Testis (tissue), 3 donors: ENCODE measurements around the gene TCF4. TPM values are rescaled to one million over a fixed set of nuclear protein-coding genes. Genes with fewer than 3 reads are reported as not detected.

ENCODE experiments used
- DNase-seq: peaks from one replicate; pipeline ENCODE4 v3.0.0-alpha.2; 2019
- H3K27ac ChIP-seq, 2 donors: fragments of 200-600 bp; sonication (generic); one replicate each; pipeline ENCODE4 v1.5.1; 2019
- H3K27me3 ChIP-seq: fragments of 200-600 bp; sonication (generic); one replicate; pipeline ENCODE4 v1.5.1; 2019
- H3K36me3 ChIP-seq: fragments of 200-600 bp; sonication (generic); one replicate; pipeline ENCODE4 v1.5.1; 2017; ENCODE audit warnings: low read depth; ENCODE audit errors: missing control alignments
- H3K4me1 ChIP-seq: fragments of 200-600 bp; sonication (generic); one replicate; pipeline ENCODE4 v1.5.1; 2019
- H3K4me3 ChIP-seq, 2 donors: fragments of 200-600 bp; sonication (generic); one replicate each; pipeline ENCODE4 v1.5.1; 2017 to 2019
- H3K9me3 ChIP-seq: fragments of 200-600 bp; sonication (generic); one replicate; pipeline ENCODE4 v1.5.1; 2017
- CTCF ChIP-seq, 3 experiments: fragments of 450-650 bp in 2 of 3; fragments of 200-600 bp in 1 of 3; sonication (generic) in 1 of 3; IDR thresholded peaks; one replicate each; pipeline ENCODE4 v1.5.1; 2016 to 2019; ENCODE audit warnings: antibody characterized with exemption in 3 of 3, mild to moderate bottlenecking in 2 of 3, moderate library complexity in 1 of 3
- POLR2A ChIP-seq: fragments of 450-650 bp; IDR thresholded peaks from one replicate; pipeline ENCODE4 v1.6.1; 2017; ENCODE audit warnings: antibody characterized with exemption, mild to moderate bottlenecking, moderate library complexity
- WGBS, 2 donors: methylation state at CpG; one replicate each; pipeline ENCODE4 v1.1.5; 2018; 5-methylcytosine and 5-hydroxymethylcytosine counted together
- intact Hi-C: fragments of 100-400 bp; cut with DNase I; formaldehyde crosslinking; loops from one replicate; pipeline ENCODE4 v1.15.1; 2023; ENCODE audit warnings: low total_unique reads
- polyA plus RNA-seq: library from polyadenylated mRNA; stranded (reverse); fragments of 350-450 nt; fragmentation: Illumina TruSeq; extraction: RNeasy Lipid Tissue Mini Kit (QIAGEN cat#74804); gene quantifications from one replicate; pipeline ENCODE4 v1.2.3, GENCODE V29; 2014; ENCODE audit warnings: low read depth, low replicate concordance; ENCODE audit not compliant: insufficient read depth
- total RNA-seq, 2 donors: library from RNA; depleted of rRNA; stranded (reverse); fragments of >200 nt; gene quantifications; one replicate each; pipeline ENCODE4 v1.2.3, GENCODE V29; 2016

TCF4 gene
- total and polyA plus RNA-seq, 3 donors from 2014 or later = 50.8 to 122 (median 110) TPM

DNA sequence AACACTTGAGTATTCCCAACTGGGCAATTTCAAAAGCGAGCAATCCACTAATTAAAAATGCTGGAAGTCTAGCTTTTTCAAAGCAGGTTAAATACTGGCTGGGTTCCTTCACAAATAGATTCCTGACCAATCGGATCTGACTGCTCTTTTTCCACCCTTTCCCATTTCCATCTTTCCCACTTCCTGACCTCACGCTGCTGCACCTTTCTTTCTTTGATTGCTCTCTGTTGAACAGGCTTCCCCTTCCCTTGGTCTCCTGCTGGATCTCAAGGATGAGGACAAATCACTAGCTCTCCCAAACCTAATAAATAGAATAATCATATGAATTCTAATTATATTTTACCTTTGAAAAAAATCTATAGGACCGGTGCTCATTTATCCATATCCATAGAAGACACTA, 121.2 kb downstream of the TCF4 start:
- WGBS, 2 donors = 88 to 89% methylated on average over 4 of the region's 4 CpGs
- intact Hi-C loops = no loop called here
- no peak overlapping the region for H3K27ac ChIP-seq
- H3K9me3 ChIP-seq = no peaks in the 10 kb centered on the region
- no peak overlapping the region for H3K4me3 ChIP-seq
- DNase-seq = no peak
- peaks cover 25% of the 10 kb centered on the region for H3K4me1 ChIP-seq
- TF ChIP-seq CTCF (IDR thresholded peaks at IDR 0.05) = no peak
- TF ChIP-seq POLR2A = no peak
- no peaks in the 10 kb centered on the region for H3K27me3 ChIP-seq
- no peaks in the 10 kb centered on the region for H3K36me3 ChIP-seq

- H3K4me3 ChIP-seq = no peak overlapping the region
- H3K9me3 ChIP-seq = no peaks in the 10 kb centered on the region
- peaks cover 27% of the 10 kb centered on the region for H3K4me1 ChIP-seq
- no peak for DNase-seq
- H3K27ac ChIP-seq = peak overlapping the region; percentile 28 to 64
- no peaks in the 10 kb centered on the region for H3K27me3 ChIP-seq
- intact Hi-C loops = no loop called here
- TF ChIP-seq POLR2A = no peak
- TF ChIP-seq CTCF (IDR thresholded peaks at IDR 0.05) = no peak
- WGBS, 2 donors = 62 to 66% methylated on average over 2 of the region's 2 CpGs
- H3K36me3 ChIP-seq = no peaks in the 10 kb centered on the region
These were observed 122.7 kb downstream of the TCF4 start for GRCh38 chr18:55465313-55465712.

DNA sequence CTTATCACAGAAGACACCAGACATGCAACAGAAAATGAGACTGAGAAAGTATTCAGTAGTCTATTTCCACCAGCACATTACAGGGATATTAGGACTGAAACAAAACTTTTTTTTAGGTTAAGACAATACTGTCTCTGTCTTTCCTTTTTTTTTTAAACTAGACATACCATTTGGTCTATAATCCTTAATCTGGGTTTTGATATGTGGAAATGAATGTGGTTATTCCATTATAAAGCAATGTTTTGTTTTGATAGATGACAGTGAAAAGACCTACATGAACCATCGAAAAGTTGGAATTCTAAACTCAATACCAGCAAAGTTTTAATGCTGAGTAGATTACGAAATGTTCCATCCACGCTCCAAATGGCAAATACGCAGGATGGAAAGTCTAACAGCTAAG, 123.4 kb downstream of the TCF4 start:
- H3K27me3 ChIP-seq = no peaks in the 10 kb centered on the region
- no peak for DNase-seq
- H3K27ac ChIP-seq = peak overlapping the region; percentile 28 to 64
- intact Hi-C loops = no loop called here
- no peaks in the 10 kb centered on the region for H3K36me3 ChIP-seq
- whole genome bisulfite sequencing, 2 donors = 48 to 54% methylated on average over 4 of the region's 4 CpGs
- H3K4me1 ChIP-seq = peaks cover 34% of the 10 kb centered on the region
- TF ChIP-seq POLR2A = no peak
- no peak for TF ChIP-seq CTCF (IDR thresholded peaks at IDR 0.05)
- no peaks in the 10 kb centered on the region for H3K9me3 ChIP-seq
- H3K4me3 ChIP-seq = no peak overlapping the region

DNA sequence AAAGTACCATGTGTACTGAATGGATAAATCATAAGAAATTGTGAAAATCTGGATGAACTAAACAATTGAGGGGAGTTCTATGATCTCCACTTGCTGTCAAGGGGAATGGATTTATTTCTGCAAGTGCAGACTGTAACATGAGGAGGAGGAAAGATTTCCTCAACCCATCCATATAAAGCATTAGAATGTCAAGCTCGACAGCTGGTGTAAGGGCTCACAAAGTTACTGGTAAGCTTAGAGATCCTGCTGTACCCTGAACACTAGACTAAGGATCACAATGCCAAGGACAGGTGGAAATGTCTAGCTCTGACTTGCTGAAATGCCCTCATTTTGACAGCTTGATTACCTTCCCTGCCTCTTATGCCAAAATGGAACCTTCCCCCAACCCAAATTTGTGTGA, 125.3 kb downstream of the TCF4 start:
- H3K4me1 ChIP-seq = peaks cover 34% of the 10 kb centered on the region
- H3K4me3 ChIP-seq = no peak overlapping the region
- H3K27ac ChIP-seq = no peak overlapping the region
- intact Hi-C loops = no loop called here
- no peaks in the 10 kb centered on the region for H3K36me3 ChIP-seq
- WGBS, 2 donors = 57 to 73% methylated on average over 1 of the region's 1 CpG
- H3K27me3 ChIP-seq = no peaks in the 10 kb centered on the region
- H3K9me3 ChIP-seq = no peaks in the 10 kb centered on the region
- no peak for TF ChIP-seq POLR2A
- no peak for TF ChIP-seq CTCF (IDR thresholded peaks at IDR 0.05)
- no peak for DNase-seq

GRCh38 chr18:55461848-55462247, 126.1 kb downstream of the TCF4 start:
- Histone ChIP-seq H3K27ac (no peak overlapping the region), H3K9me3 (no peaks in the 10 kb centered on the region), H3K4me1 (peaks cover 34% of the 10 kb centered on the region), H3K27me3 (no peaks in the 10 kb centered on the region), H3K36me3 (no peaks in the 10 kb centered on the region), H3K4me3 (no peak overlapping the region)
- TF ChIP-seq POLR2A (no peak), CTCF (IDR thresholded peaks at IDR 0.05) (no peak)
- WGBS, 2 donors = 79 to 89% methylated on average over 4 of the region's 4 CpGs
- no peak for DNase-seq
- intact Hi-C loops = no loop called here
